ENCODE results near the gene ATCAY.
"Not testable (repeated sequence)": the region's sequence is repeated elsewhere in the genome, so short reads cannot be mapped to it uniquely, and the experiment has no call there.

ATCAY gene

GRCh38 chr19:3881272-3882040 lies 971 bp downstream of the ATCAY start:
- in situ Hi-C loops (cut with MboI; ENCODE audit: low sequenced_read_pairs, unreplicated experiment), result no loop called here
- no peak for TF ChIP-seq CTCF (IDR thresholded peaks at IDR 0.05; ENCODE audit: borderline replicate concordance, control extremely low read depth, extremely low read depth, insufficient read depth, missing control alignments)
- no peak for DNase-seq (ENCODE audit: low spot score)

- DNase-seq (ENCODE audit: low spot score), result no peak
- in situ Hi-C loops (cut with MboI; ENCODE audit: low sequenced_read_pairs, unreplicated experiment), result no loop called here
- TF ChIP-seq CTCF (IDR thresholded peaks at IDR 0.05; ENCODE audit: borderline replicate concordance, control extremely low read depth, extremely low read depth, insufficient read depth, missing control alignments), result no peak
These were observed 1.5 kb downstream of the ATCAY start for GRCh38 chr19:3882041-3882384.

- DNase-seq (ENCODE audit: low spot score), result no peak
- in situ Hi-C loops (cut with MboI; ENCODE audit: low sequenced_read_pairs, unreplicated experiment), result no loop called here
These were observed 10.1 kb downstream of the ATCAY start for GRCh38 chr19:3890591-3890990.

GRCh38 chr19:3893509-3894179 lies 13.2 kb downstream of the ATCAY start:
- no peak for DNase-seq (ENCODE audit: low spot score)
- in situ Hi-C loops (cut with MboI; ENCODE audit: low sequenced_read_pairs, unreplicated experiment), result no loop called here
- no peak for TF ChIP-seq CTCF (IDR thresholded peaks at IDR 0.05; ENCODE audit: borderline replicate concordance, control extremely low read depth, extremely low read depth, insufficient read depth, missing control alignments)

More at GRCh38 chr19:3890591-3890990, 10.1 kb downstream of the ATCAY start:
- TF ChIP-seq CTCF (IDR thresholded peaks at IDR 0.05; ENCODE audit: borderline replicate concordance, control extremely low read depth, extremely low read depth, insufficient read depth, missing control alignments), result no peak

GRCh38 chr19:3894959-3895358 lies 14.5 kb downstream of the ATCAY start:
- in situ Hi-C loops (cut with MboI; ENCODE audit: low sequenced_read_pairs, unreplicated experiment); DNase-seq (ENCODE audit: low spot score): not testable (repeated sequence)

- DNase-seq (ENCODE audit: low spot score), result no peak
- TF ChIP-seq CTCF (IDR thresholded peaks at IDR 0.05; ENCODE audit: borderline replicate concordance, control extremely low read depth, extremely low read depth, insufficient read depth, missing control alignments), result no peak
- in situ Hi-C loops (cut with MboI; ENCODE audit: low sequenced_read_pairs, unreplicated experiment), result no loop called here
These were observed 15.3 kb downstream of the ATCAY start for GRCh38 chr19:3895788-3896187.

GRCh38 chr19:3897936-3898335 lies 17.5 kb downstream of the ATCAY start:
- no peak for TF ChIP-seq CTCF (IDR thresholded peaks at IDR 0.05; ENCODE audit: borderline replicate concordance, control extremely low read depth, extremely low read depth, insufficient read depth, missing control alignments)
- DNase-seq (ENCODE audit: low spot score), result no peak
- in situ Hi-C loops (cut with MboI; ENCODE audit: low sequenced_read_pairs, unreplicated experiment), result no loop called here

Measured in GM13976 (cell line).